SK-N-SH treated with all-trans-retinoic acid at 6 μM for 48 hours (cell line): ENCODE results near the gene SYTL4.

Source experiments
- ATAC-seq: fragments of 200-7000 bp; cut with Tn5 transposase; 3 replicates; pipeline ENCODE4 v1.9.1; 2020; ENCODE audit warnings: mild to moderate bottlenecking, moderate library complexity
- ARNTL ChIP-seq: fragments of 450-650 bp; formaldehyde crosslinking; IDR thresholded peaks from 2 replicates; pipeline ENCODE4 v1.5.0; 2020; ENCODE audit warnings: low read depth, mild to moderate bottlenecking, moderate library complexity, borderline replicate concordance
- BACH2 ChIP-seq: fragments of 250-450 bp; sonication (Bioruptor Pico); IDR thresholded peaks from 2 replicates; pipeline ENCODE4 v1.9.0; 2021; ENCODE audit warnings: mild to moderate bottlenecking, borderline replicate concordance
- CREB5 ChIP-seq: fragments of 250-450 bp; sonication (Bioruptor Pico); IDR thresholded peaks from 2 replicates; pipeline ENCODE4 v1.5.1; 2020; ENCODE audit warnings: low read depth, mild to moderate bottlenecking, moderate library complexity
- CSDC2 ChIP-seq: fragments of 250-450 bp; sonication (Bioruptor Pico); IDR thresholded peaks from 2 replicates; pipeline ENCODE4 v1.5.0; 2020; ENCODE audit warnings: mild to moderate bottlenecking, moderate library complexity
- CSRNP3 ChIP-seq: fragments of 250-450 bp; sonication (Bioruptor Pico); IDR thresholded peaks from 2 replicates; pipeline ENCODE4 v1.5.1; 2021; ENCODE audit warnings: mild to moderate bottlenecking, moderate library complexity
- ESRRG ChIP-seq: fragments of 250-450 bp; sonication (Bioruptor Pico); IDR thresholded peaks from 2 replicates; pipeline ENCODE4 v1.6.1; 2021; ENCODE audit warnings: mild to moderate bottlenecking
- GLIS3 ChIP-seq: fragments of 250-450 bp; sonication (Bioruptor Pico); IDR thresholded peaks from 2 replicates; pipeline ENCODE4 v1.5.0; 2020; ENCODE audit warnings: mild to moderate bottlenecking, moderate library complexity
- ISL1 ChIP-seq: fragments of 250-450 bp; sonication (Bioruptor Pico); IDR thresholded peaks from 2 replicates; pipeline ENCODE4 v2.1.2; 2022; ENCODE audit warnings: mild to moderate bottlenecking, moderate library complexity
- OSR1 ChIP-seq: fragments of 250-450 bp; sonication (Bioruptor Pico); IDR thresholded peaks from 2 replicates; pipeline ENCODE4 v1.8.0; 2022; ENCODE audit warnings: moderate library complexity, mild to moderate bottlenecking, inconsistent platforms
- PATZ1 ChIP-seq: fragments of 250-450 bp; sonication (Bioruptor Pico); IDR thresholded peaks from 2 replicates; pipeline ENCODE4 v1.8.0; 2020; ENCODE audit warnings: mild to moderate bottlenecking, moderate library complexity, borderline replicate concordance
- POU6F1 ChIP-seq: fragments of 250-450 bp; sonication (Bioruptor Pico); IDR thresholded peaks from 2 replicates; pipeline ENCODE4 v1.8.0; 2021; ENCODE audit warnings: low read depth, mild to moderate bottlenecking, moderate library complexity, borderline replicate concordance
- PPARA ChIP-seq: fragments of 250-450 bp; sonication (Bioruptor Pico); IDR thresholded peaks from 2 replicates; pipeline ENCODE4 v1.5.0; 2020; ENCODE audit warnings: mild to moderate bottlenecking, borderline replicate concordance
- RARB ChIP-seq: fragments of 250-450 bp; sonication (Bioruptor Pico); IDR thresholded peaks from 2 replicates; pipeline ENCODE4 v1.8.0; 2021; ENCODE audit warnings: mild to moderate bottlenecking, moderate library complexity
- SNAI2 ChIP-seq: fragments of 250-450 bp; sonication (Bioruptor Pico); IDR thresholded peaks from 2 replicates; pipeline ENCODE4 v1.5.0; 2020; ENCODE audit warnings: mild to moderate bottlenecking, moderate library complexity
- TCF4 ChIP-seq: fragments of 250-450 bp; sonication (Bioruptor Pico); IDR thresholded peaks from 2 replicates; pipeline ENCODE4 v1.8.0; 2021; ENCODE audit warnings: mild to moderate bottlenecking, moderate library complexity, borderline replicate concordance
- TOX ChIP-seq: fragments of 250-450 bp; sonication (Bioruptor Pico); IDR thresholded peaks from 2 replicates; pipeline ENCODE4 v1.8.0; 2021; ENCODE audit warnings: mild to moderate bottlenecking, moderate library complexity, borderline replicate concordance
- ZC3H10 ChIP-seq: fragments of 250-450 bp; sonication (Bioruptor Pico); IDR thresholded peaks from 2 replicates; pipeline ENCODE4 v1.5.1; 2021; ENCODE audit warnings: mild to moderate bottlenecking, moderate library complexity
- ZFP3 ChIP-seq: fragments of 250-450 bp; sonication (Bioruptor Pico); IDR thresholded peaks from 2 replicates; pipeline ENCODE4 v1.5.0; 2020; ENCODE audit warnings: mild to moderate bottlenecking, moderate library complexity
- ZFP30 ChIP-seq: fragments of 450-650 bp; formaldehyde crosslinking; IDR thresholded peaks from 2 replicates; pipeline ENCODE4 v1.5.0; 2022; ENCODE audit warnings: mild to moderate bottlenecking, moderate library complexity
- ZNF565 ChIP-seq: fragments of 450-650 bp; formaldehyde crosslinking; conservative IDR thresholded peaks from 2 replicates; pipeline ENCODE4 v1.5.0; 2020; ENCODE audit warnings: low read depth, mild to moderate bottlenecking, moderate library complexity
- ZNF70 ChIP-seq: fragments of 450-650 bp; formaldehyde crosslinking; IDR thresholded peaks from 2 replicates; pipeline ENCODE4 v1.5.0; 2020; ENCODE audit warnings: mild to moderate bottlenecking, moderate library complexity
- ZNF8 ChIP-seq: fragments of 450-650 bp; formaldehyde crosslinking; IDR thresholded peaks from 2 replicates; pipeline ENCODE4 v1.5.0; 2020; ENCODE audit warnings: mild to moderate bottlenecking, moderate library complexity

Gene SYTL4

GRCh38 chrX:100663642-100664041, 68.3 kb downstream of the SYTL4 start:
- TF ChIP-seq ZNF565 (CRISPR knock-in tag) (no peak), SNAI2 (CRISPR knock-in tag) (no peak), ISL1 (CRISPR knock-in tag) (no peak), GLIS3 (no peak), PATZ1 (CRISPR knock-in tag) (no peak), ARNTL (CRISPR knock-in tag) (no peak), ZFP30 (CRISPR knock-in tag) (no peak), CSRNP3 (CRISPR knock-in tag) (no peak), ZC3H10 (CRISPR knock-in tag) (no peak), POU6F1 (CRISPR knock-in tag) (no peak), OSR1 (CRISPR knock-in tag) (no peak), RARB (no peak), TOX (CRISPR knock-in tag) (no peak)
- ATAC-seq, result no peak

GRCh38 chrX:100662796-100663195, 69.1 kb downstream of the SYTL4 start:
- TF ChIP-seq ZNF70 (CRISPR knock-in tag), result no peak
- TF ChIP-seq CREB5, result no peak
- TF ChIP-seq TCF4 (CRISPR knock-in tag), result no peak
- TF ChIP-seq CSRNP3 (CRISPR knock-in tag), result no peak
- no peak for TF ChIP-seq ZFP30 (CRISPR knock-in tag)
- TF ChIP-seq CSDC2 (CRISPR knock-in tag), result no peak
- no peak for TF ChIP-seq RARB
- TF ChIP-seq ARNTL (CRISPR knock-in tag), result no peak
- no peak for TF ChIP-seq BACH2 (CRISPR knock-in tag)
- no peak for TF ChIP-seq ZNF8 (CRISPR knock-in tag)
- TF ChIP-seq ZFP3, result no peak
- TF ChIP-seq PATZ1 (CRISPR knock-in tag), result no peak
- ATAC-seq, result no peak

GRCh38 chrX:100662170-100662569, 69.8 kb downstream of the SYTL4 start:
- TF ChIP-seq ZC3H10 (CRISPR knock-in tag), result no peak
- TF ChIP-seq CREB5, result no peak
- no peak for TF ChIP-seq POU6F1 (CRISPR knock-in tag)
- TF ChIP-seq BACH2 (CRISPR knock-in tag), result no peak
- TF ChIP-seq RARB, result no peak
- no peak for TF ChIP-seq ESRRG
- no peak for TF ChIP-seq ZFP3
- TF ChIP-seq PPARA (CRISPR knock-in tag), result no peak
- no peak for TF ChIP-seq ZFP30 (CRISPR knock-in tag)
- TF ChIP-seq TCF4 (CRISPR knock-in tag), result no peak
- TF ChIP-seq ZNF565 (CRISPR knock-in tag), result no peak
- no peak for TF ChIP-seq ISL1 (CRISPR knock-in tag)
- TF ChIP-seq GLIS3, result no peak
- TF ChIP-seq ZNF8 (CRISPR knock-in tag), result no peak
- no peak for TF ChIP-seq PATZ1 (CRISPR knock-in tag)
- no peak for ATAC-seq
